ENCODE measurements around the gene CDK14.

Gene CDK14

DNA sequence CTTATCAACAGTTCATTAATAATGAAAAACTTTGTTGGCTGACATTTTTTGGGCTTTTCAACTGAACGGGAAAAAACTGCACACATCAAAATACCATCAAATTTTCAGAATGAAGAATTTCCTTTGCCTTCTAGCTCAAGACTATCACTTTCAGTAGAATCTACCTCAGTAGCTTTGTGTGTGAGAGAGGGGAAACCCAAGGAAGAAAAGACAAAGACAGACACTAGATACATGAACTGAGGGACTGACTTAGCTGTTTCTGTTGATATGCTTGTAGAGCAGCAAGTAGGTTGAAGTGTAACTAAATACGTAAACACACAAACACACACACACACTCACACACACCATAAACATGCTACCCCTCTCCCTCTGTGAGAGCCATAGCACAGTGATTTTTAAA, 257.1 kb downstream of the CDK14 start:
- DNase-seq: no peak

DNA sequence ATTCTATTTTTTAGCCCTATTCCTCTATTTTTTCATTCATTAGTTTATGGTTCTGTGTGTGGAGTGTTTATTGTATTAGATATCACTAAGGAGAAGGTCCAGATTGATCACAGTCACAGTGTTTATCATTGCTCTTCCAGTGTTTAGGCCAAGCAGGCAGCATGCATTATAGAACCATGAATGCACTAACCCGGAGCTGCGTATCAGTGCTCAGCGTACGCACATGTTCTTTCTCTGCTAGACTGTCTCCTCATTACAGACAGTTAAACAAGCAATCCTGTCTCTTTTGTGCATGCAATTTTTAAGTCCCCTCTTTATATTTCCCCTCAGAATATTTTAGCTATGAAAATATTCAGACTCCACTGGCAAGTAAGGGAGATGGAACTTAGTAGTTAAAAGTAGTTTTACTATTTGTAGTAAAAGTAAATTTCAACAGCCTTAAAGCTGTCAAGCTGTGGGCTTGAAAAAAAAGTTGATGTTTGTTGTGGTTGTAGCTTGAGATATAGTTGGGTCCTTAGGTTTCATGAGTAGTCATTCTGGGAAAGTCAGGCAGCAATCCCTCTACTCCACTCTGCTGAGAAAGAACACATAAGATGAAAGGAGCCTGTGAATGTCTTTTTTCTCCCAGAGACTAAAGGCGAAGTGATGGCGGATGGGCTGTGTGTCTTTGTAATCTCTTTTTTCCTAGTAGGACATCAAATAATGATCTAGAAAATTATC, 260.4 kb downstream of the CDK14 start:
- DNase-seq: no peak

DNA sequence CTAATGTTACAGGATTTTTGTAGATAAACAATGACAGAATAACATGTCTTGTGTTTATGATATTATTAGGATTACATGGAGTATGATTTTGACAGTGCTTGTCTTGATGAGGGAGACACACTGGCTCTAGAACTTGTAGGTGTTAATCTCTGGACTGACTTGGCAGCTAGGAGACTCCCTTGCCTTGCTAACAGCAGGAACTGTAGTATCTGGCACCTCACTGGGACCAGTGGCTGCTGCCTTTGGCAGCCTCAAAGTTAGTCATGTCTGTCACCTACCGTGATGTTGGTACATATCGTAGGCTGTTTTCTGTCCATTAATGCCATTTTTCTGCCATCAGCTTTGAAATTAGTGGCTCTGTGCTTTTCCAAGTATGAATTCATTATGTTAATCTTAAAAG, 261.5 kb downstream of the CDK14 start:
- DNase-seq: no peak

DNA sequence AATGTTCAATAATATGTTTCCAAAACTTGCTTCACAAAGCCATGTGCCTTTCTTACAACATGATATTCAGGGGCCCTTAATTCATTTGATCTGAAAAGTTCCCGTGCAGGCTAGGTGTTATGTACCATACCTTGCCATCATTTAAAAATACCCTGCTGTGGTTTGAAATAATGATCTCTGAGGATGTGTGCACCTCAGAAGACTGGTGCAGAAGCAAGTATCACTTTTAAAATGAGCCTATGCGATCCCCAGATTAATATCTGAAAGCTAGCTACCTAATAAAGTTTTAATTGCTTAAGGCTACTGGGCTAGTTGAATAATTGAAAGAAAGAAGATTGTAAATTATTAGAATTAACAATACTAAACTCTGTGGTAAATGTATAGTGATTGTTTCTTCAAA, 262.4 kb downstream of the CDK14 start:
- no peak for DNase-seq

DNA sequence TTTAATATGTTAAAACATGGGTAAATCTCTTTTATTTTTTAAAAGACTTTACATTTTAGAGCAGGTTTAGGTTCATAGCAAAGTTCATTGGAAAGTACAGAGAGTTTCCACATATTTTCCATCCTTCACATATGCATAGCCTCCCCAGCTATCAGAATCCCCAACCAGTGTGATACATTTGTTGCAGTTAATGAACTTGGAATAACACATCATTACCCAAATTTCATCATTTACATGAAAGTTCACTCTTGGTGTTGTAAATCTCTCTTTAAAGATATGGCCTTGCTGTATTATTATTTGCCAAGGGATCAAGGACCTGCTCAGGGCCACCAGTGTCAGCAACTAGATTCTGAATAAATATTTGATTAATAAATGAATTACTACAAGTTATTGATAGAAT, 263.4 kb downstream of the CDK14 start:
- no peak for DNase-seq

DNA sequence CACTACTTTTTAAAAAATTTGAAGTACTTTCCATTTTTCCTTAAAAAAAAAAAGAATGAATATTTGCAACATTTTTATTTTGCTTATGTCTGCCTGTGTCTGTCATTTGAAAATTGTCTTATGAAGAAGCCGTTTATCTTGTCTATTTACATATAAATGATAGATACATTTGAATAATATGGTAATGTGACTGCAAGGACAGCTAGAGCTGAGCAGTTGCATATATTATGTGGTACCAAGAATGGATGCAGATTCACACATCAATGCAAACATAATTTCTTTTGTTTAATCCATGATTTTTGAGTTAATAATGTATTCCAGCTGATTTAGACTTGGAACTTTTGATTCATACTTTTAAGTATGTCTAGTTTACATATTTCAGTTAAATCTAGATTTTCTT, 268.0 kb downstream of the CDK14 start:
- DNase-seq: no peak

DNA sequence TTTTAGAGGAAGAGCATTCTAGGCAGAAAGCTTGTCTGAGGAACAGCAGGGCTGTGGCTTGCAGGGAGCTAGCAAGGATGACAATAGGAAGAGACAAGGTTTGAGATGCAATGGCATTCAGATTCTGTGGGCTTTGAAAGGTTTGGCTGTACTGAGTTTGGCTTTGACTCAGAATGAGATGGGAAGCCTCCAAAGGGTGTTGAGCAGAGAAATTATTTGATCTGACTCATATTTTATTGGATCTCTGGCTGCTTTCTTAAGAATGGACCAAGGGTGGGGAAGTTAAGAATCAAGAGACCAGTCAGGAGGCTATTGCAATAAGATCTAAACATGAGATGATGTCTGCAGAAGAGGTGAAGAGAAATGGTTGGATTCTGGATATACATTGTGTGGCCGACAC, 273.2 kb downstream of the CDK14 start:
- no peak for DNase-seq

DNA sequence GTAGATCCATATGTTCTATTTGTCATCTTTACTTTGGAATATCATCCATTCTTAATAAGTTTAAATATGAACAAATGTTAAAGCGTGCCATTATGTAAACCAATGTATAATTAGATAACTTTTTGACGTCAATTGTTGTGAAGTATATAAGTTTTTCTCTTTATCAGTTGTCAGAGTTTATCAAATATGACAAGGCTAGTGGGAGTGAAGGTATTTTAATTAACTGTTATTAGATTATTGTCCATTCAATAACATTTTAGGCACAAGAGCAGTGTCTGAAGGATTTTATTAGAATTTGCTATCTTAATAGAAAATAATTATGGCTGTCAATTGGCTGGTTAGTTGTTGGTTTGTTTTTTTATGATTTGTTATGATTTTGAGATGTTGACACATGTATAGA, 280.6 kb downstream of the CDK14 start:
- DNase-seq: no peak

DNA sequence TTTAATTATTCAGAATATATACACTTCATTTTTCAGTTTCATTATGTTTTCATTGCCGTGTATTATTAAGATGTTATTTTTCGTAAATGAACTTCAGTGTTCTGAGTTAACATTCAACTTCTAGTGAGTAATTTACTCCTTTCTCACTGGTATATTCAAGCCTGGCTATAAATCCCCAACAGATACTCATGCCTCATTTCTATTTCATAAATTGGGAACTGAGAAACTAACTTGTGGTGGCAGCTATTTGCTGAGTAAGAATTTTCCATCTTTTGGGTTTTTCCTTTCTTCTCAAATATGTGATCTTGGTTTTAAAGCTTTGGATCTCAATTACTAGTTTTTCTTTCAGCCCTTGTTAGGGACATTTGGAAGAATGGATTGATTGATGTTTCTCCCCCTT, 281.1 kb downstream of the CDK14 start:
- DNase-seq: no peak

DNA sequence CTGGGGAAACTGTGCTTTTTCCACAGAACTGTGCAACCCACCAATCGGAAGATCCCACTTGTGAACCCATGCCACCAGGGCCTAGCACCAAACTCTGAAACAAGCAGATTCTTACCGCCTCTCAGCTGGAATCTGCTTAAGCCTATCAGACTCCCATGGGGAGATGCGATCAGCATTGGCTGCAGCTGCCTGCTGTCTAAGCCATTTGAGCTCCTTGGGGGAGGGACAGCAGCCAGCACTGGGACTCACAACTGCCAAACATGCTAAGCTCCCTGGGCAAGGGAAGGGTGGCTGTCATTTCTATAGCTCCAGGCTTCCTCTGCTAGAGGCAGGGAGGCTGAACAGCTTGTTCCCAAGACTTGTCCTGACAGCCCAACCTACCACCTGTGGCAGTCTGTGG, 283.8 kb downstream of the CDK14 start:
- no peak for DNase-seq

DNA sequence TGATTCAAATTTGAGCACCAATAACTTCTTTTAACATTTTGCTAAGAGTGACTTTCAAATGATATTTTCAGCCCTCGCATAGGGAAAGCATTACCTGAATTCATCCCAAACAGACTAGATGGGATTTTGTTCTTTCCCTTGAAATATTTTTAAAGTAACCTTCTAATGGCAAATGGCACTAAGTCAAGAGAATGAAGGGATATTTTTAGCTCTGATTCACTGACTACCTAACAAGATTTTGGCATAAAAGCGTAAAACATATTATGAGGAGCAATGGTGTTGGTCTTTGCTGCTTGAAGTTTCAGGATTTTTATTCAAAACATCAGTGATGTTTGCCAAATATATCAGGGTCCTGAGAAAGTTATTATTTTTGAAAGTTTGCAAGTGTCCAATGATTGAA, 290.3 kb downstream of the CDK14 start:
- no peak for DNase-seq

DNA sequence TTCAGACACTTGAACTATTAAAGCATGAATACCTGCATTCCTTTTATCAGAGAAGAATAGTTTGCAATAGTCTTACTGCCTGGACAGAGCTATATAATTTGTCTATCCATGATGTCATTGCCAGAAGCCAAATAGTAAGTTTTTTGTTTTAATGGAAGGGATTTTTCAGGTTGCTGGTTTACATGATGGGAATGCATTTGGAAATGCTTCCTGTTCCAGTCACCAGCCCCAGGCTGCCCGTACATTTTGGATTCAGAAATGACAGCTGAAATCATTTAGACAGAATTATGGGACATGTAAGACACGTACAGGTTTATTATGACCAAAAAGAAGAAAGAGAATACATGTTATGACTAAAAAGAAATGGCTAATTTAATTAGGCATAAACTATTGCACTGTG, 293.1 kb downstream of the CDK14 start:
- no peak for DNase-seq

DNA sequence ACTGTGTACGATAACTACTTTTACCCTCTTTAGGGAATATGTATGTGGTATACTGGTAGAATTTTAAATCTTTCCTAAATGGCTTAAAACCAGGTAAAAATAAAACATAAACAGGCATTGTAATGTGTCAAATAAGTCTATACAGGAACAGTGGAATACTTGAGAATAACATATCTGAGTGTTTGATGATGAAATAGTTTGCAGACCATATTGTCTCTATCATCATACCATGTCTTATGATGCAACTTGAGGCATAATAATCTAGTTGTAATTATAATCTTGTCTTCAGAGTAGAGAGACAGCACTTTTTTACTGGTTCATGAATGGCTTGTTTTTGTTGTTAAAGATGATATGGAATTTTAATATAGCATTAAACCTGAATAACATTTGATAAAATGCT, 293.5 kb downstream of the CDK14 start:
- no peak for DNase-seq

DNA sequence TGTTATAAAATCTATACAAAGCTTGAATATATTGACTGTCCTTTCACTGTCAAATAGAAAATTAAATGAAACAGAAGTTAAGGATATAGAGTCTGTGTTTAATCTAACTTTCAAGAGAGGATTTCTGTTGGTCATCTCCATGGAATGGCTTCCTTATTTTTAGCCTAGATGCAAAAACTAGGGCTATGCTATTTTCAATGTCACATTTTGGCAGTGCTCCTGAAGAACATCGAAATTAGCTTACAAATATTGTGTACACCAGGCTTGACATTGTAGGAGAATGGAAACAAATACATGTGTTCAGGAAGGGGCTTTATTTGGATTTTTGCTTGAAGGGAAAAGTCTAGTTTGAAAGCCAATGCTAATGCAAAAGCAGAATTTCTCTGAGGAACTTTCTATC, 295.4 kb downstream of the CDK14 start:
- no peak for DNase-seq

DNA sequence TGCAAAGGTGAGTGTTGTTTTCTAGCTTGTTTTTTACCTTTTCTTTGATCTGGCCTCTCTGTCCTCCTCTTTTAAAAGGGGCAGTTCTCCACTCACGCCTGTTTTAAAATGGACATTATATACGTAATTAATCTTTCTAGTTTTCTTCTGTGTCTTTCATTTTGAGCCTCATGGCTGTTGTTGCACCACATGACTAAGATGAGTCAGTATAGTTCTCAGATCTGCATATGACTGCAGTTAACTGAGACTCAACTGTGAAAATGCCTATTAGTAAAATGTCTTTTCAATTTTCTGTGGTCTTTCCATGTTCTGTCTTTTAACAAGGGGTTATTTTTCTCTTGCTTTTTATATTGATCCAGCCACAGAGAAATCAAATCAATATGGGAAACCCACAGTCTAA, 296.1 kb downstream of the CDK14 start:
- peak; percentile 23 for DNase-seq

DNA sequence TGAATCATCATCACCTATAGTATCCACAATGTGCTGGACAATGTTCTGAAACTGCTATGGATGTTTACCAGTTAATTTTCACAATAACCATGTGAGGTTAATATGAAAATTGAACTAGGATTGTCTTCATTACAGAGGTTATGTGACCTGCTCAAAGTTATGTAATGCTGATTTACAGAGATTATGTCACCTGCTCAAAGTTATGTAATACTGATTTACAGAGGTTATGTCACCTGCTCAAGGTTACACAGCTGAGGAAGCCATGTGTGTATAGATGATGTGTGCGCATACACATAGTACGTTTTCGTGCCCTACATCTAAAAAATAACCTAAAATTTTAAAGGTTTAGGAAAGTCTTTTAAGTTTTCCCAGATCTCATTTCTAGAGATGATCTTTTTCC, 298.0 kb downstream of the CDK14 start:
- DNase-seq: no peak

DNA sequence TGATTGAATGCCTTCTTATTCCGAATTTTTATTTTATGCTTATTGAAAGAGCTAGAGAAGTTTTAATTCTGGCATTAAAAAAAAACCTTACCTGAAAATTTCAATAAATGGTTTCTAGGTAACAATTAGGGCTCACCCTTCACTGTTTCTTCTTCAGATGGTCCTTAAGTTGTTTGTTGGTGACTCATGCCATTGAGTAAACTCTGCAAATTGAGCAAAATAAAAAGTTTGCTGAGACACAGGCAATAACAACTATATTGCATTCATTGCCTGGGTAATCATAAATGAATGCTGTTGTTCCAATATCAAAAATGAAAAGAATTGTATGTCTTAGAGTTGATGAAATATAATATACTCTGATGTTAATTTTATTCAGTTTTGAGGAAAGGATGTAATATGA, 300.3 kb downstream of the CDK14 start:
- peak; percentile 26 for DNase-seq

DNA sequence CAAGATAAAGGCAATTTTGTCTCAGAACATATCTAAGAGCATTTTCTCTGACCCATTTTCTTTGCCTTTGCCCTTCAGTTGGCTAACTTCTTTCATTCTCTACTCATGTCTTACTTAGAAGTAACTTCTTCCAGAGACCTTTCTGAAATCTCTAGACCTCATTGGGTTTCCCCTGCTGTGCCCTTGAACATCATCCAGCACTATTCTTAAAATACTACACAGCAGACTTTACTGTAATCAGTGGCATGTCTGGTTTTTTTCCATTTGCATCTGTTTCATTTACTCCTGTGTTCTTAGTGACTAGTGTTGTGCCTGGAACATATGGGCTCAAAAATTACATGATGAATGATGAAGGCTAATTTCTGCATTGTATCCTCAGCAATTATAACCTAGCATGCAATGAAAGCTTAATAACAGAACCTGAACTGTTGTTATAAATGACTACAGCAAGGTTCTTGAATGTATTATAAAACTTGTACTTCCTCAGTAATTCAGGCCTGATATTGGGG, 301.9 kb downstream of the CDK14 start:
- no peak for DNase-seq

DNA sequence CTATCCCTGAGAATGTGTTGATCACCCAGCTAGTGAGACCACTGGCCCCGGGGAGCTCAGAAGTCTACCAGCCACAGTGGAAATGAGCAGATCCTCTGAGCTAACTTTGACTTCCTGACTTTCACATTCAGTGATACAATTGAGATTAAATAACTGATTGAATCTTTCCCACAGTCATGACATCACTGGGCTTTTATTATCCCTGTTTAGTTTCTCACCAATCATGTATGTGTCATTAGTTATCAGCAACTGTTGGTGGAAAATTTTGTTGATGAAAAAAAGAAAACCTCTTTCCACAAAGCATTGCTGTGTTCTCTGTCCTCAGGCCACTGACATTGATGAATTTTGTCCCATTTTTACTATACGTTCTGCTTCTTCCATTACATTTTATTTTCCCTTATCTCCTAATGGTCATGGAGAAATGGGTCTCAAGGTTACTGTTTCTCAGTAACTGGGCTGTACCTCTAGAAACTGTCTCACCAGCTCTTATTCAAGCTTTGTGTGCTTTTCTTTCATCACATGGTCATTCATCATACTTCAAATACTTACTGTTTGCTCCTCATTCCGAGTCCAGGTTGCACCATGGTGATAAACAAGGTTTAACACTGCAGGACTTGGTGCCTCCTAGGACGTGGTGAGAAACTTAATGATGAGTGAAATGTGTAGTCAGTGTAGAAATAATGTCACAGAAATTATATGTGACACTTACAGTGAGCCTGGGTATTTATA, 304.7 kb downstream of the CDK14 start:
- DNase-seq: no peak

DNA sequence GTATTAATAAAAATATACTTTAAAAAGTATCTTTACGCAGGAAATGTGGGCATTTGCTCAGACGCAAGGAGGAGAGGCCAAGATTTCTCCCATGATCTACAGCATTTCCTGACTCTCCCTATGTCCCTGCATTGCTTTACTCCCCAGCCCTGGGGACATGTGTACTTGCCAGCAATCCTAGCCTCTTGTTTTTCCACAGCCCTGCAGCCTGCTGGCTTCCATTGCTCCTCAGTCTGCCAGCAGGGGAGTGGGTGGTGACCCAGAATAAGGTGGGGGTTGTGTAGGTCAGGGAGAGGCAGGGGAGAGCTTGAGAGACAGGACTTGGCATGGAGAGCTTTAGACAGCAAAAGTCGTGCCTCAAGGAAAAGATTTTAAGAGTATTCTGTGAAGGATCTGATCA, 307.7 kb downstream of the CDK14 start:
- DNase-seq: no peak

DNA sequence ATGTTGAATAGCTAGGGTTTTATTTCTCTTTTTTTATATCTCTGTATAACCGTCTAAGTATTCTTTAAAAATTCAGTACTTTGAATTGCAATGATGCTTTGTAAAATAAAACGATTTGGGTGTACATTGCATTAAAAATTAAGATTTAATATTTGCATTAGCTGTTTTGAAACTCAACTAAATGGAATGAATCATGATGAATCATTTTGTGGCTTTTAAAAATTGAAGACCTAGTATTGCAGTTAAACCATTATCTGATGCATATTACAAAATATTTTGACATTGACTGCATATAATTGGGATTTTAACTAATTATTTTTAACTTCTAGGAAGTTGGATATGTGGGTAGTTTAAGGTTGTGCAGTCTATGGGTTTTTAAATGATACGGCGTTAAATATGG, 314.0 kb downstream of the CDK14 start:
- DNase-seq: peak; percentile 60

DNA sequence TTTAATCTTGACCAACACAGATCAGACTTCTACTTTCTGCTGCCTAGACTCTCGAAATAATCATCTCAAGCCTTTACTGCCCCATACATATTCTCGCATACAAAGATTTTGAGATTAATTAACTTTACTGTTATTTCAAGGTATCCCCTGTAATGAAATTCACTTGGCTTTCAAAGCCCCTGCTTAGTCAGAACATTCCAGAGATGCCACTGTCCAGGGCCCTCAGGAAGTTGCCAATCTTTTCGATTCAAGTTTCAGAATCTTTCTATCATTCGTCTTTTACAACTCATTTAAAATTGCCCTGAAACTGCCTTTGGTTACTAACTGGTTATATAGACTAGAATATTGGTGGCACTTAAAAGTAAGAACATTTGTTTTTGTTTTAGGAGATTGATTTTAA, 320.2 kb downstream of the CDK14 start:
- DNase-seq: no peak

DNA sequence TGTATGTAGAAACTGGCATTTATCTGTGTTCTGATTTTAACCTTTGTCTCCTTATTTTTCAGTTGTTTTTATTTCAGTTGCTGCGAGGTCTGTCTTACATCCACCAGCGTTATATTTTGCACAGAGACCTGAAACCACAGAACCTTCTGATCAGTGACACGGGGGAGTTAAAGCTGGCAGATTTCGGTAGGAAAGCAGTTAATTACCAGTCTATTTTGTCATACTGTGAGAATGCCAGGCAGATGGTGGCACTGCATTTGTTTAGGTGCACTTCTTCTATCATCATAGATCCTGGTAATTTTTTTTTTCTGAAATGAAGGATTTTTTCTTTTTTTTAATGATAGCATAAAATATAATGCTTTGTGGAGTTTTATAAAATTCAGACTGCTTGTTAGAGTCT, 321.4 kb downstream of the CDK14 start:
- no peak for DNase-seq

DNA sequence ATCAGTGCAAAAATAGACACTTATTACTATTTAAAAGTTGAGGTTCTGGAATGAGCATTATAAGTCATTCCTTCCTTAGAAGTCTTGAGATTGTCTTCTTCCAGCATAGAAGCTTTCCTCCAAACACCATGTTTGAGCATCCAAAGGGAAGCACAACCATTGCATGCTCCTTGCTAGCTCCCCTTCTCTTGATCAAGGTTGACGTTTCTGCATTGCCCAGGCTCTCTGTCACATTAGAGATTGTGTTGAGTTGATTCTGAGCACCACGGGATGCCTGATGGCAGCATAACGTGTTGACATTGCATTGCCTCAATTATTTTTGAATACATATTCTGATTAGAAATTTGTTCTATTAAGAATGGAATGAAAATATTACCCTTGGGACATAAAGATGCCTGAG, 322.2 kb downstream of the CDK14 start:
- DNase-seq: no peak

DNA sequence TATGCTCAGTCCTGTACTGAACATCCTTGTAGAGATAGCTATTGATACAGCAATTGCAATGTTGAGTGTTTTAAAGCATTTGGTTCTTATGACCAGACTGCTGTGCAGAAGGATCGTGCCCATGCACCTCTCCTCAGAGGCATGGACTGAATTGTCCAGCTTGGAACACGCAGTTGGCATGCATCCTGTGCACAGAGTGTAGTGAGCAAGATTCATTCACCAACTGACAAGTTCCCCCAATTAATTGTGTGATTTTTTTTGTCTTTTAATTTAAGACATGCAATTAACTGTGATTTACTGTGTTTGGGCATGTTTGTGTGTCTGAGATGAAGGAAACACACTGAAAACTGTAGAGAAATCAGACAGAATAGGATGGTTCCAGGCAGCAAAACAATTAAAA, 323.7 kb downstream of the CDK14 start:
- no peak for DNase-seq

Data from HCEC 1CT (cell line).